ENCODE results near the gene GRAMD4. TPM values are rescaled to one million over a fixed set of nuclear protein-coding genes. Genes with fewer than 3 reads are reported as not detected.
A peak's percentile ranks its signal among the peaks of the same experiment; 100 is the strongest.

Gene GRAMD4
- total RNA-seq, 1 donor from 2014 or later: 64.8 TPM

- intact Hi-C loops (cut with DNase I): no loop called here
- peak; percentile 73 for DNase-seq (ENCODE audit: low spot score)
These were observed 38.5 kb upstream of the GRAMD4 start for GRCh38 chr22:46581538-46582244.

- intact Hi-C loops (cut with DNase I): no loop called here
- no peak for DNase-seq (ENCODE audit: low spot score)
These were observed 37.8 kb upstream of the GRAMD4 start for GRCh38 chr22:46582281-46582933.

- intact Hi-C loops (cut with DNase I): no loop called here
- DNase-seq (ENCODE audit: low spot score): no peak
These were observed 36.6 kb upstream of the GRAMD4 start for GRCh38 chr22:46583571-46583970.

GRCh38 chr22:46584081-46584921 is 35.9 kb upstream of the GRAMD4 start:
- no peak for DNase-seq (ENCODE audit: low spot score)
- intact Hi-C loops (cut with DNase I): no loop called here

- intact Hi-C loops (cut with DNase I): no loop called here
These were observed 34.7 kb upstream of the GRAMD4 start for GRCh38 chr22:46585340-46586122.

GRCh38 chr22:46586123-46586519 is 34.1 kb upstream of the GRAMD4 start:
- intact Hi-C loops (cut with DNase I): no loop called here
- DNase-seq (ENCODE audit: low spot score): no peak

More at GRCh38 chr22:46585340-46586122, 34.7 kb upstream of the GRAMD4 start:
- no peak for DNase-seq (ENCODE audit: low spot score)

GRCh38 chr22:46586531-46587011 is 33.6 kb upstream of the GRAMD4 start:
- no peak for DNase-seq (ENCODE audit: low spot score)
- intact Hi-C loops (cut with DNase I): no loop called here

- no peak for DNase-seq (ENCODE audit: low spot score)
- intact Hi-C loops (cut with DNase I): no loop called here
These were observed 33.1 kb upstream of the GRAMD4 start for GRCh38 chr22:46587061-46587460.

GRCh38 chr22:46587492-46588278 is 32.5 kb upstream of the GRAMD4 start:
- DNase-seq (ENCODE audit: low spot score): no peak
- intact Hi-C loops (cut with DNase I): loop anchor here (2.0 kb wide), 1 partner anchor 41 kb away; no protein-coding TSS in a partner anchor

- intact Hi-C loops (cut with DNase I): loop anchor here (2.0 kb wide), 1 partner anchor 42 kb away; no protein-coding TSS in a partner anchor
- no peak for DNase-seq (ENCODE audit: low spot score)
These were observed 31.7 kb upstream of the GRAMD4 start for GRCh38 chr22:46588279-46589140.

- DNase-seq (ENCODE audit: low spot score): no peak
- intact Hi-C loops (cut with DNase I): loop anchor here (2.0 kb wide), 1 partner anchor 42 kb away; no protein-coding TSS in a partner anchor
These were observed 30.9 kb upstream of the GRAMD4 start for GRCh38 chr22:46589141-46589748.

- intact Hi-C loops (cut with DNase I): loop anchor here (2.0 kb wide), 1 partner anchor 43 kb away; no protein-coding TSS in a partner anchor
- DNase-seq (ENCODE audit: low spot score): no peak
These were observed 30.3 kb upstream of the GRAMD4 start for GRCh38 chr22:46589871-46590271.

GRCh38 chr22:46590334-46590733 is 29.9 kb upstream of the GRAMD4 start:
- intact Hi-C loops (cut with DNase I): no loop called here
- peak; percentile 90 for DNase-seq (ENCODE audit: low spot score)

- intact Hi-C loops (cut with DNase I): no loop called here
- no peak for DNase-seq (ENCODE audit: low spot score)
These were observed 28.3 kb upstream of the GRAMD4 start for GRCh38 chr22:46591930-46592329.

- DNase-seq (ENCODE audit: low spot score): no peak
- intact Hi-C loops (cut with DNase I): no loop called here
These were observed 27.8 kb upstream of the GRAMD4 start for GRCh38 chr22:46592390-46592872.

- DNase-seq (ENCODE audit: low spot score): no peak
- intact Hi-C loops (cut with DNase I): no loop called here
These were observed 26.9 kb upstream of the GRAMD4 start for GRCh38 chr22:46593211-46593681.
